Activated CD8-positive, alpha-beta memory T cell treated with anti-CD3 and anti-CD28 coated beads, Interleukin-2, amount 50 U/mL, for 1 hour (primary cell): ENCODE measurements around the gene ZNF92.
"Not testable (repeated sequence)": the region's sequence is repeated elsewhere in the genome, so short reads cannot be mapped to it uniquely, and the experiment has no call there.

Experiments
- DNase-seq: peaks from one replicate; pipeline ENCODE4 v3.0.0-alpha.2; 2020; ENCODE audit errors: extremely low read depth

The ZNF92 gene

DNA sequence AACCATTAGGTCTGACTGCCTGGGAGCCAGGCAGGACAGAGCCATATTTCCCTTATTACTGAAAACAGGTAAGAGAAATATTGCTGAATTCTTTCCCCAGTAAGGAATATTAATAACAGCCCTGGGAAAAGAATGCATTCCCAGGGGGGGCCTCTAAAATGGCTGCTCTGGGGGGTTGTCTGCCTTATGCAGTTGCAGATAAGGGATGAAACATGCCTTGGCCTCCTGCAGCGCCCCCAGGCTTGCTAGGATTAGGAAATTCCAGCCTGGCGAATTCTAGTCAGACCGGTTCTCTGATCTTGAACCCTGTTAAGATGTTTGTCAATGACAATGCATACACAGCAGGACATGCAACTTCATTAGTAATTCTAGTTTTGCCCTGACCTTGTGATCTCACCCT lies 49.6 kb downstream of the ZNF92 start:
- not testable (repeated sequence) for DNase-seq

- no peak for DNase-seq
These were observed 56.1 kb downstream of the ZNF92 start for GRCh38 chr7:65429642-65430343.

- DNase-seq = no peak
These were observed 56.9 kb downstream of the ZNF92 start for GRCh38 chr7:65430344-65431186.

GRCh38 chr7:65434307-65434706 lies 60.7 kb downstream of the ZNF92 start:
- DNase-seq = no peak

DNA sequence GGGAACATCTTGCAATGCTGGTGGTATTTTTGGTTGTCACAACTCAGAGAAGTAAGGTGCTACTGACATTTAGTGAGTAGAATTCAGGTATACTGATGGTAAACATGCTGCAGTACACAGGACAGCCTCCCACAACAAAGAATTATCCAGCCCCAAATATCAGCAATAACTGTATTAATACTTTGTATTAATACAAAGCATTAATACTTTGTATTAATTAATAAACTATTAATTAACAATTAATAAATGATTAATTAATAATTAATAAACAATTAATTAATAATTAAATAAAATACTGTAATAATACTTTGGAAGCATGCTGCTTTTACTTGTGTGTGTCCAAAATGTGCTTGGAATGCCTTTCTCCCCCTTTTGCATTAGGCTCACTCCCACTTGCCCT lies 62.5 kb downstream of the ZNF92 start:
- no peak for DNase-seq

DNA sequence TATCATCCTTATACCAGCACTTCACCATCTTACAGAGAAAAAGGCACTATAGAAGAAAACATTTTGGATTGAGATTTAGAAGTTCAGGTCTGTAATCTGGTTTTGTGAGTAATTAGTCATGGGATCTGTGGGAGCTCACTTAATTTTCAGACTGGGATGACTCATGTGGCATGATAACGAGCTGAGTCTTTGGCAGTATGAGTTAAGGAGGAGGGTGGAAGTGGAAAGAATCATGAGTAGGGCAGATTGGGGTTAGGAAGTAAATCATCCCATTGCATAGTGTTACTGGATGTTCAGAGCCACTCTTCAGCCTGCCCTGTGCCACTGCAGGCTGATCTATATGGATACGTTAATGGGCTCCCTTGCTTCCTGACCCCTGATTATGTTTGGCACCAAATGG lies 64.9 kb downstream of the ZNF92 start:
- no peak for DNase-seq

- no peak for DNase-seq
These were observed 67.4 kb downstream of the ZNF92 start for GRCh38 chr7:65441010-65441409.

DNA sequence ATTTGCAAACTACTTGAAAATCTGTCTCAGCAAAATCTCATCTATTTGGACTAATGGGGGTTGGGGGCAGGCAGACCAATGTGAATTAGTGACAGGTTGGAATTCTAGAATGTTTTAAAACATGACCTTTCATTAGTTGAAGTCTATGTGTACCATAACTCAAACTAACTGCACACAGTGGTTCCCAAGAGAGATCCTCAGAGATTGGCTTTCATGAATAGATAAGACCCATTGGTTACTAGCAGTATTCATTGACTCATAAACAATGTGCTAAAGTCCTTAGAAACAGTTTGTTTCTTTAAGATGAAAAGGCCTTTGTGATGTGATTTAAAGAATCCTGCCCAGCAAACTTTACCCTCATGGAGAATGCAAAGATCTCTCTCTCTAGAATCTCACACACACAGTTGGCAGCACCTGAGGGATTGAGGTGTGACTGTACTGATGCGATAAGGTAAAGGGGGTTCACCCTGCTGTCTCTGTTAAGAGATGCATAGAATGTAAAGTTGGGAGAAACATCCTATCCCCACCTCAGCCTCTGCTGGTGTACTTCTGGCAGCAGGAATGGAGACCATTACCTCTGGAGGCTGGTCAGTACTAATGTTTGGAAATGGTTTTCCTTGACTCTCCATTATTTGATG lies 70.7 kb downstream of the ZNF92 start:
- DNase-seq = no peak

GRCh38 chr7:65444899-65445823 lies 71.5 kb downstream of the ZNF92 start:
- no peak for DNase-seq

- not testable (repeated sequence) for DNase-seq
These were observed 73.4 kb downstream of the ZNF92 start for GRCh38 chr7:65447041-65447440.

DNA sequence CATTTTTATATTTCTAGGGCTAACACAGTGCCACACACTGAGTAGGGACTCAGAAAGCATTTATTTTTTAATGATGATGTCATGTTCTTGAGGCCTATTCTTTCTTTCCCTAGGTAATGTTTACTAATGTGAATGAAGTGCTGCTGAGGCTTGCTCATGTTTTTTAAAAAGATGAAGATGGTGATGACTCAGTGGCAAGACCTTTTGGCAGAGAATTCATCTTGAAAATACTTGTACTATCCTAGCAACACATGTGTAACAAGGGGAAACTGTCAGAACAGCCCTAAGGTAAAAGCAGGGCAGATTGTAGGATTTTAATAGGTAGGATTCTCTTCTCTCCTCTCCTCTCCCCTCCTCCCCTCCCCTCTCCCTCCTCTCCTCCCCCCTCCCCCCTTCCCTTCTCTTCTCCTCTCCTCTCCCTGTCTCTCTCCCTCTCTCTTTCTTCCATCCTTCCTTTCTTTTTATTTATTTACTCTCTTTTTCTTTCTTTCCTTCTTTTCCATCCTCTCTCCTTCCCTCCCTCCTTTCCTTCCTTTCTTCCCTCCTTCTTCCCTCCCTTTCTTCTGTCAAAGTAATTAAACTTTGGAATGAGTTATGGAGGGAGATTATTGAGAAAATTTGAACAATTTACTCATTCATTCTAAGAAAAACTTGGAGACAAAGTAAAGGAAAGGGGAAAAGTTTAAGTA lies 75.3 kb downstream of the ZNF92 start:
- no peak for DNase-seq

DNA sequence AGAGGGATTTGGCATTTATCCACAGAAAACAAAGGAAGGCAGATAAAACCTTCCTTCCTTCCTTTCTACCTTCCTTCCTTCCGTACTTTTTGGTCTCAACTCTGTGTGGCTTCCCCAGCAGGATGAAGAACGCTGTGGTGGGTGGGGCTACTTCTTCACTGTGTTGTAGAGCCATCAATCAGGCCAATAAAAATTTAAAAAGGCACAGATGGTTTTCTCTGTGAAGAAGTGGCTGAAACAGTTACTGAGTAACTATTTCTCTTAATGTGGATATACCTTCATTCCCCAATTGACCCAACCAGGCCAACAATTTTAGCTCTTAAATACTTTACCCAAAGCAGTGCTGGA lies 75.8 kb downstream of the ZNF92 start:
- no peak for DNase-seq
